K562 (cell line): ENCODE results near the gene TOR1AIP2. TPM values are rescaled to one million over a fixed set of nuclear protein-coding genes. Genes with fewer than 3 reads are reported as not detected.

Experiments used
- CBFA2T2 ChIP-seq: fragments of 450-650 bp; conservative IDR thresholded peaks from 2 replicates; pipeline ENCODE4 v1.6.1; 2017; ENCODE audit warnings: mild to moderate bottlenecking
- ETV6 ChIP-seq, 3 experiments: fragments of 150-350 bp in 1 of 3; sonication (generic) in 1 of 3; formaldehyde crosslinking in 1 of 3; IDR thresholded peaks; 2 replicates each; pipeline versions ENCODE4 v1.6.1 to v1.8.0; 2014 to 2022; ENCODE audit warnings: borderline replicate concordance in 2 of 3, low read depth in 2 of 3, antibody characterized with exemption in 1 of 3, low read length in 1 of 3, mild to moderate bottlenecking in 1 of 3, missing genetic modification reagents in 1 of 3
- FOXP4 ChIP-seq: sonication (generic); formaldehyde crosslinking; IDR thresholded peaks from 2 replicates; pipeline ENCODE4 v1.8.0; 2022; ENCODE audit warnings: mild to moderate bottlenecking, missing genetic modification reagents, borderline replicate concordance
- LEF1 ChIP-seq: fragments of 450-650 bp; IDR thresholded peaks from 2 replicates; pipeline ENCODE4 v1.6.1; 2016; ENCODE audit warnings: mild to moderate bottlenecking
- MAFF ChIP-seq: IDR thresholded peaks from 2 replicates; pipeline ENCODE4 v1.6.1; 2012; ENCODE audit warnings: low read length, improper control_type of control experiment
- MAX ChIP-seq: sonication (generic); formaldehyde crosslinking; IDR thresholded peaks from 2 replicates; pipeline ENCODE4 v1.9.0; 2022; ENCODE audit warnings: mild to moderate bottlenecking, missing genetic modification reagents
- SIN3A ChIP-seq, 2 experiments: fragments of 150-350 bp in 1 of 2; IDR thresholded peaks; 2 replicates each; pipeline ENCODE4 v1.6.1; 2011 to 2016; ENCODE audit warnings: borderline replicate concordance in 2 of 2, low read depth in 2 of 2, low read length in 2 of 2, mild to moderate bottlenecking in 2 of 2, moderate library complexity in 2 of 2; ENCODE audit not compliant: control insufficient read depth in 1 of 2
- SMARCA5 ChIP-seq: fragments of 450-650 bp; IDR thresholded peaks from 2 replicates; pipeline ENCODE4 v1.6.1; 2016
- SUPT5H ChIP-seq: fragments of 450-650 bp; IDR thresholded peaks from 2 replicates; pipeline ENCODE4 v1.6.1; 2016
- TAF7 ChIP-seq: fragments of 450-650 bp; IDR thresholded peaks from 2 replicates; pipeline ENCODE4 v1.6.1; 2016; ENCODE audit warnings: missing genetic modification characterization, missing compliant biosample characterization
- ZNF184 ChIP-seq: sonication (generic); formaldehyde crosslinking; IDR thresholded peaks from 2 replicates; pipeline ENCODE4 v1.5.0; 2020; ENCODE audit warnings: missing genetic modification reagents
- ZNF436 ChIP-seq: fragments of 250-450, 450-650 bp; sonication (Bioruptor Pico); formaldehyde crosslinking; IDR thresholded peaks from 2 replicates; pipeline ENCODE4 v1.7.0; 2020; ENCODE audit warnings: mild to moderate bottlenecking
- ZNF561 ChIP-seq: fragments of 450-650 bp; formaldehyde crosslinking; conservative IDR thresholded peaks from 2 replicates; pipeline ENCODE4 v1.4.0; 2020; ENCODE audit warnings: mild to moderate bottlenecking, moderate library complexity
- polyA plus RNA-seq, 8 experiments: library from polyadenylated mRNA; depleted of rRNA in 4 of 8; stranded (reverse) in 5 of 8; unstranded in 3 of 8; fragments of >200 nt; fragmentation: Nextera tagmentation in 2 of 8; fragmentation: Illumina TruSeq in 1 of 8; extraction: Ambion mirVana in 2 of 8; extraction: Trizol in 1 of 8; gene quantifications; 2 replicates each; pipeline versions ENCODE4 v1.2.1 to v1.2.3, GENCODE V29; 2011 to 2014; ENCODE audit warnings: inconsistent platforms in 1 of 8, missing spikeins in 1 of 8
- total RNA-seq, 7 experiments: library from RNA; depleted of rRNA in 6 of 7; stranded (reverse); fragments of >200 nt in 6 of 7; fragmentation: Illumina TruSeq in 2 of 7; extraction: Trizol in 2 of 7; gene quantifications; 2 replicates each; pipeline versions ENCODE4 v1.2.1 to v1.2.3, GENCODE V29; 2011 to 2021; ENCODE audit warnings: low replicate concordance in 1 of 7

The TOR1AIP2 gene
- total and polyA plus RNA-seq, 9 of the 15 experiments (the other 6 are each of a cell fraction or from before 2014, with no cell fraction given) = 16.7 to 122 (median 41.4) TPM

GRCh38 chr1:179814546-179814838 is 63.1 kb downstream of the TOR1AIP2 start (continued):
- TF ChIP-seq FOXP4 (CRISPR knock-in tag) = no peak
- no peak for TF ChIP-seq SIN3A (IDR thresholded peaks at IDR 0.05; ENCODE audit: borderline replicate concordance in 2 of 2, control insufficient read depth in 1 of 2, low read depth in 2 of 2, low read length in 2 of 2)
- no peak for TF ChIP-seq LEF1
- no peak for TF ChIP-seq MAFF
- no peak for TF ChIP-seq ETV6 (IDR thresholded peaks at IDR 0.05; ENCODE audit: borderline replicate concordance in 1 of 2, low read depth in 2 of 2, low read length in 1 of 2)
- TF ChIP-seq ETV6 (CRISPR knock-in tag; IDR thresholded peaks at IDR 0.05; ENCODE audit: borderline replicate concordance) = no peak
- TF ChIP-seq ZNF561 (CRISPR knock-in tag) = no peak
- no peak; the same call in 1 of the 2 replicates for TF ChIP-seq MAX (CRISPR knock-in tag)
- TF ChIP-seq SUPT5H = no peak
- no peak for TF ChIP-seq TAF7 (tag)
- TF ChIP-seq ZNF436 = no peak
- no peak for TF ChIP-seq SMARCA5
- no peak for TF ChIP-seq ZNF184 (CRISPR knock-in tag)
- TF ChIP-seq CBFA2T2 = no peak
